GM12801 (cell line): ENCODE results near the gene EDC3.

Source experiments
- TF ChIP-seq, protein P1 (sequence below): IDR thresholded peaks from one replicate; pipeline ENCODE4 v1.5.1; 2011; ENCODE audit warnings: control low read depth; ENCODE audit not compliant: insufficient read length; ENCODE audit errors: extremely low read depth

The EDC3 gene

DNA sequence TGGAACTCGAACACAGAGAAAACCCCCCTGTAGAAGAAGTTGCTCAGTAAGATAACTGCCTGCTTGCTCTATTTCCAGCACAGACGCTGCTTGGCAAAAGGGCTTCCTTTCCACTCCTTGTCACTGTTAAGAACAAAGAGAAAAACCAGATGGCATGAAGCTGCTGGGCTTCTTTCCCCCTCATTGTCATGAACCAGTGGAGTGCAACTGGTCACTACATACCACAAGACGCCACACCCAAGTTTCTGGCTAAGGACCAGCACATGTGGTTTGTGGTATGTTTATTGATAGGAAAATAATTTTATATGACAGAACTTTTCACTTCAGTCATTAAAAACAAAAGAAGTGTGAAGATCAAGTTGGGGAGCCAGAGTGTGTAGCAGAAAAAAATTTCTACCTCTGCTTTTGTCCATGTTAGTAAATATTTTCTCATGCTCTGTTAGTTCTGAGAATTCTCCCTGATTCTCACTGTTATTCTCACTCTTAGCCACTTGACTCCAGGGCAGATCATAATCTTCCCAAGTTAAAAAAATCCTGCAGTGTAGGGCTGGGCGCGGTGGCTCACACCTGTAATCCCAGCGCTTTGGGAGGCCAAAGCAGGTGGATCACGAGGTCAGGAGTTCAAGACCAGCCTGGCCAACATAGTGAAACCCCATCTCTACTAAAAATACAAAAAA is 42.3 kb downstream of the EDC3 start:
- TF ChIP-seq, protein P1, sequence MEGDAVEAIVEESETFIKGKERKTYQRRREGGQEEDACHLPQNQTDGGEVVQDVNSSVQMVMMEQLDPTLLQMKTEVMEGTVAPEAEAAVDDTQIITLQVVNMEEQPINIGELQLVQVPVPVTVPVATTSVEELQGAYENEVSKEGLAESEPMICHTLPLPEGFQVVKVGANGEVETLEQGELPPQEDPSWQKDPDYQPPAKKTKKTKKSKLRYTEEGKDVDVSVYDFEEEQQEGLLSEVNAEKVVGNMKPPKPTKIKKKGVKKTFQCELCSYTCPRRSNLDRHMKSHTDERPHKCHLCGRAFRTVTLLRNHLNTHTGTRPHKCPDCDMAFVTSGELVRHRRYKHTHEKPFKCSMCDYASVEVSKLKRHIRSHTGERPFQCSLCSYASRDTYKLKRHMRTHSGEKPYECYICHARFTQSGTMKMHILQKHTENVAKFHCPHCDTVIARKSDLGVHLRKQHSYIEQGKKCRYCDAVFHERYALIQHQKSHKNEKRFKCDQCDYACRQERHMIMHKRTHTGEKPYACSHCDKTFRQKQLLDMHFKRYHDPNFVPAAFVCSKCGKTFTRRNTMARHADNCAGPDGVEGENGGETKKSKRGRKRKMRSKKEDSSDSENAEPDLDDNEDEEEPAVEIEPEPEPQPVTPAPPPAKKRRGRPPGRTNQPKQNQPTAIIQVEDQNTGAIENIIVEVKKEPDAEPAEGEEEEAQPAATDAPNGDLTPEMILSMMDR: no peak

DNA sequence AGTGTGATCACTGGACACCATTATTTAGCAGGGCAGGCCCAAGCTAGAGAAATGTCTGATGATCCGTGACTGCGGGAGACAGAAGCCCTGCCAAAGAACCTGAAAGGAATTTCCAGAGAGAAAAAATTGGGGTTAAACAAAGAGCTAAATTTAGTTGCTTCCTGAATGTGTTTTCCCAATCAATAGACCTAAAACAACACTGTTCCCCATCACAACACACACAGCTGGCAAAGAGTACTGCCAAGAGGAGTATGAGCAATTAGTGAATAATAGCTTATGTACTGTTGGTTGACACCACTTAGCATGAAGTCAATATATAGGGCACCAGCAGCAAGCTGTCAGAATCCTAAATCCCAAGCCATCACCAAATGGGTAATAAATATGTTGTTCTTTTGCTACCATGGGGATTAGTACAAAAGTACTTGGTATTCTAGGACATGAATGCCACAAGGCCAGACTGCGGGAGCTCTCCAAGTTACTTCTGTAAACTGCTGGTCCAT is 44.5 kb downstream of the EDC3 start:
- TF ChIP-seq, protein P1: no peak

DNA sequence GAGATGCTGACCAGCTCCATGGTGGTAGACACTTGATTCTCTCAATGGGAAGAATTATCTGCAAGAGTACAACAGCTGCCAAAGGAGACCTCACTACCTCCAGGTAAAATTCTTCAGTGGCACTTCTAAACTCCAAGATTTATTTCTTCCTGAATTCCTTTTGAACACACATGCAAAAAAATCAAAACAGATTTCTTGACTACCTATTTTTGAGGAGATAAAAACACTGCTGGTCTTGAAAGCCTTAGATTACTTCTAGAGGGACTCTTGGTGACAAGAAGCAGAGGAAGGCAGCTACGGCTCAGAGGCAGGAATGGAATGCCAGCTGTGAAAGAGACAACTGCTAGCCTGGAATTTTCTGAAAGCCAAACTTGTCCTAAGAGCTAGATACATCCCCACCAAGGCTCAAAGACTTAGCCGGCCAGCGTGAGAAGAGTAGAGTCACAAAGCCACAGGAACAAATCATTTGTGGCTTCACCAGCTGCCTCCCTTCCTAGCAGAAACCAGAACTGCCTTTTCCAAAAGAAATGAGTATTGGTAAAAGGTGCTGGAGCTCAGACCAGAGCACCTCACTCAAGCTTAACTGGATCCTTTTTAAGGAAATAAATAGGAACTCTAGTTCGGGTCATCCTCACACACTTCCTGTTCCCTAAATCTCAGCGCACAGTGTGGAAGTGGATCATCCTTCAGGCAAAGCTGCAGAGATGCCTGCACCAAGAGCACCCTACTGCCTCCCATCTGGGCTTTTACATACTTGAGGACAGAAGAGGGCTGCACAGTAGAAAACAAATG is 47.6 kb downstream of the EDC3 start:
- TF ChIP-seq, protein P1: no peak

DNA sequence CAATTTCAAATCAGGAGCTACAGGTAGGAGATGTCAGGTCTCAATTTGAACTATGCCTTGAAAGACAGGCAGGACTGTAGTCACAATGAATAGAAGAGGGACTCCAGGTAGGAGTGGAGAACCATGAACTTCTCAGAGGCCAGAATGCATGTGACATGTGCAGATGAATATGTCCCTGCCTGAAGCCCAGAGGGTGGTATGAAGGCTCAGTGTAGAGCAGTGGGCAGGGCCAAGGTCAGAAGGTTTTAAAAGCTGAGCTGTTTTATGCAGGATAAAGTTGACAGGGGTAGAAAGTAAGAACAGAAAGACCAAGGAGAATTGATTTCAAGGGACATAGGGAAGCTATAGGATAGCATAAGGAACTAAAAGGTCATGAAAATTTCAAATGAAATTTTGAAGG is 49.3 kb downstream of the EDC3 start:
- TF ChIP-seq, protein P1: no peak

DNA sequence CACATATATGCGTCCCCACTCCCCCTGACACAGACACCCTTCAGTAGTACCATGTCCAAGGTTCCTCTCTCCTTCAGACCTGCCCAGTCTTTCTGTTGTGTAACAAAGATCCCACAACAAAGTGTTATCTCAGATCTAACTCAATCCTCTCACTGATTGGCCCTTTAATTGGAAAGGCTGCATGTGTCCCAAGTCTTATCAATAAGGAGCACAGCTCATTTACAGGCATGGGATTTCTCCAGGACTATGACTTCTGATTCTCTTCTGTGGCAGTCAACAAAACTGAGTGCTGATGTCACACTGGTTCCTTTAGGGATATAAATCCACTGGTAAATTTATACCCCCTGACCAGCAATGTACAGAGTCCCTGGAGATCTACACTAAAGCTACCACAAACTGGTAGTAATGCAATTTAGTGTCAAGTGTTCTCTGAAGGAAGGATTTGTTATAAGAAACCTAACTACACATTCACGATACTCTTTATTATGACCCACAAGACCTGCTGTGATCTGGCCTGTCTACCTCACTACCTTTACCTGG is 52.1 kb downstream of the EDC3 start:
- TF ChIP-seq, protein P1: no peak

DNA sequence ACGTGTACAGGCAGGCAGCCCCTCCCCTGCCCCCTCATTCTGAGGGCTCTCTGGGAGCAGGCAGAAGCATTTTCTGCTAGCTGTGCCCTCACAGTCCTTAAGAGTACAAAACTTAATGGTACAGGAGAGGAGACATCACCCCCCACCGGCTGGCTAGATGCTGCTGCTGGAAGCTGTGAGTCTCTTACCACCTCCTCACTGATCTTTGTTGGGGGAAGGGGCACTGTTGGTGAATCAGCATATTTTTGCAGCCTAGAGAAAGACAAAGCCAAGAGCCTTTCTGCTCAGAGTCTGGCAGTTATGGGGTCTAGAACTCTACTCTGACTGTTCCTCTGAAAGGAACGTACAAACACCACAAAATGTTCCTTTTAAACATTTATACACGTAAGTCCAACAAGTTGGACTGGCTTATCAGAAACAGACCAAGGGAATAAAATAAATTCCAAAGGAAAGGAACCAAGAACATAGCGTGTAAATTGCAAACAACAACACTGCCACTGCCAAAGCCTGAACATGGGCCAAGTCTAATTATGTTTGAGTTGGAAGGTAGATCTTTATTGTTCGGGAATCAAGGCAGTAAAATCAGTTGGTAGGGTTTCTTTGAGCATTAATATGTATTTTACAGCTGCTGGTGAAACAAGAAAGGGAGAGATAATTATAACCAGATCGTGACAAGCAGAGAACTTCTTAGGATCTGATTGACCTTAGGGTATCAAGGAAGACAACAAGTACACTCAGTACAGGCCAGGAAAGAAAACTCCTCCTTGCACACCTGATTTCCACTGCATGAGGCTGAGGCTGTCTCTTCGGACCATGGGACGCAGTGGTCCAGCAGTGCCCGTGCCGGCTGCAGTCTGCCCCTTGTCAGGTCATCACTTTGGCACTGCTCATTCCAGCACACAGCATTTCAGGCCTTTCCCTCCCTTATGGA is 52.8 kb downstream of the EDC3 start:
- TF ChIP-seq, protein P1: no peak
